BLaER1 treated with 17β-estradiol and CSF1 and Interleukin-3, amounts not matched to agents 10 nM and 100 nM (cell line): ENCODE data around the gene MALSU1.

Experiments used
- H3K27ac ChIP-seq, 11 experiments: shearing (Covaris generic); formaldehyde crosslinking; 2 replicates each; pipeline ENCODE4 v1.8.1; 2022
- H3K27me3 ChIP-seq, 11 experiments: shearing (Covaris generic); formaldehyde crosslinking; 2 replicates each; pipeline ENCODE4 v1.8.1; 2022
- H3K36me3 ChIP-seq, 11 experiments: shearing (Covaris generic); formaldehyde crosslinking; 2 replicates each; pipeline ENCODE4 v1.8.1; 2022
- H3K4me1 ChIP-seq, 10 experiments: shearing (Covaris generic); formaldehyde crosslinking; 2 replicates each; pipeline ENCODE4 v1.8.1; 2022
- H3K4me2 ChIP-seq, 11 experiments: shearing (Covaris generic); formaldehyde crosslinking; 2 replicates each; pipeline ENCODE4 v1.8.1; 2022
- H3K4me3 ChIP-seq, 10 experiments: shearing (Covaris generic); formaldehyde crosslinking; 2 replicates each; pipeline ENCODE4 v1.8.1; 2022
- H3K9ac ChIP-seq, 11 experiments: shearing (Covaris generic); formaldehyde crosslinking; 2 replicates each; pipeline ENCODE4 v1.8.1; 2022
- H3K9me3 ChIP-seq, 11 experiments: shearing (Covaris generic); formaldehyde crosslinking; replicated peaks in 1 of 11; 2 replicates each; pipeline ENCODE4 v1.8.1; 2022
- H4K20me1 ChIP-seq, 11 experiments: shearing (Covaris generic); formaldehyde crosslinking; 2 replicates each; pipeline ENCODE4 v1.8.1; 2022
- Cebpa-rat ChIP-seq, 11 experiments: shearing (Covaris generic); IDR thresholded peaks; 2 replicates each; pipeline ENCODE4 v1.8.1; 2022

MALSU1 gene

DNA sequence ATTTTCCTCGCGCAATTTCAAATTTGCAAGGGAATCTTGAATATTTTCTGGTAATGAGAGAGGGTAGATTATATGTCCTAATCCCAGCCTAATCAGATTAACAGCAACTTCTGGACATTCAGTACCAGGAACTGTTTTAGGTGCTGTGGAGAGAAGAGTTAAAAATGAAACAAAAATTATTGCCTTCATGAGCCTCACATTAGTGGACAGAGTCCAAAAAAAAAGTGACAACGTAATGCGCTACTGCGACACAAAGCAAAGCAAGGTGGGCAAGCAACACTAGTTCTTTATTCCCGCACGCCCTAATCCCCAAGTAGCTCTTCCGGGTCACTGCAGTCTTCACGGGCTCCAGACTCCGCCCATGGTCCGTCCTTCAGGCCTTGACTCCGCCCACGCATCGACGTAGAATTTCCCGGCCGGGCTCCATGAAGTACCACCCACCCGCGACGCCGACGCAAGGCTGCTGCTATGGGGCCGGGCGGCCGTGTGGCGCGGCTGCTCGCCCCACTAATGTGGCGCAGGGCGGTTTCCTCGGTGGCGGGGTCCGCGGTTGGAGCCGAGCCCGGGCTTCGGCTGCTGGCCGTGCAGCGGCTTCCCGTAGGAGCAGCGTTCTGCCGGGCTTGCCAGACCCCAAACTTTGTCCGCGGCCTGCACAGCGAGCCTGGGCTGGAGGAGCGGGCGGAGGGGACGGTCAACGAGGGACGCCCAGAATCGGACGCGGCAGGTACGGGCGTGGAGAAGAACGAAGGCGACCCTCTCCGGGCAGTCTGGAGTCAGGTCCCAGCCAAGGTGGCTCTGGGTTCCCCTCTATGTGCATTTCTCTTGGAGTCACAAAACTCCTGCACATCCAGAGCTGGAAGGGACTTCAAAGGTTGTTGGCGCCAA, at the start of gene MALSU1:
Gene MALSU1, plus strand, starts transcription at position 455 of the 885 bp plus-strand sequence. Its CDS starts 14 bp downstream, at position 469.
- H4K20me1 ChIP-seq: peaks cover 0 to 19% (median 5%) of the 10 kb centered on the region in 11 experiments; a peak in 6 of 22 replicates
- peak within 1 kb of the TSS; percentile 72 to 89 (median 82) for H3K27ac ChIP-seq
- peaks cover 14 to 30% (median 23%) of the 10 kb centered on the region in 10 experiments for H3K4me1 ChIP-seq
- 0 out of 22 replicates have a peak, but pooled peaks cover 0 to 3% (median 0%) of the 10 kb centered on the region in 11 experiments for H3K9me3 ChIP-seq
- H3K36me3 ChIP-seq: peaks cover 24 to 39% (median 33%) of the 10 kb centered on the region in 11 experiments
- peak within 1 kb of the TSS; percentile 80 to 99 (median 91) for H3K4me3 ChIP-seq
- H3K9ac ChIP-seq: peak within 1 kb of the TSS; percentile 82 to 94 (median 88)
- H3K27me3 ChIP-seq: no peaks in the 10 kb centered on the region
- H3K4me2 ChIP-seq: peak within 1 kb of the TSS; percentile 82 to 95 (median 89)
- no peak for TF ChIP-seq Cebpa-rat (IDR thresholded peaks at IDR 0.05)

DNA sequence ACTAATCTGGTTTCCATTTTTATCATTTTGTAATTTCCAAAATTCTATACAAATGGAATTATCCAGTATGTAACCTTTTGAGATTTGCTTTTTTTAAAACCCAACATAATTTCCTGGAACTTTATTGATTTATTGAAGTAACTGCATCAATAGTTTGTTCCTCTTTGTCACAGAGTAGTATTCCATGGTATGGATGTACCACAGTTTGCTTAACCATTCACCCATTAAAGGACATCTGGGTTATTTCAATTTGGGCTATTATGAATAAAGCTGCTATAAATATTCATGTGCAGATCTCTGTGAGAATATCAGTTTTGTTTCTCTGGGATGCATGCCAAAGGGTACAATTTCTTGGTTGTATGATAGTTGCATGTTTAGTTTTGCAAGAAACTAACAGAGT, 49.7 kb upstream of the MALSU1 start:
- peaks cover 19 to 38% (median 28%) of the 10 kb centered on the region in 11 experiments for H3K9me3 ChIP-seq
- H3K36me3 ChIP-seq: peaks cover 0 to 6% (median 0%) of the 10 kb centered on the region in 11 experiments; a peak in 2 of 22 replicates
- peaks cover 0 to 30% (median 8%) of the 10 kb centered on the region in 10 experiments; a peak in 12 of 20 replicates for H3K4me1 ChIP-seq
- H3K4me3 ChIP-seq: peak overlapping the region in 1 of 10 experiments; percentile 20; a peak in 1 of 20 replicates
- peaks cover 0 to 24% (median 19%) of the 10 kb centered on the region in 11 experiments; a peak in 17 of 22 replicates for H3K27me3 ChIP-seq
- no peak overlapping the region for H3K9ac ChIP-seq
- TF ChIP-seq Cebpa-rat (IDR thresholded peaks at IDR 0.05): no peak
- no peak overlapping the region for H3K27ac ChIP-seq
- H4K20me1 ChIP-seq: peaks cover 0 to 6% (median 0%) of the 10 kb centered on the region in 11 experiments; a peak in 1 of 22 replicates
- H3K4me2 ChIP-seq: no peak overlapping the region

DNA sequence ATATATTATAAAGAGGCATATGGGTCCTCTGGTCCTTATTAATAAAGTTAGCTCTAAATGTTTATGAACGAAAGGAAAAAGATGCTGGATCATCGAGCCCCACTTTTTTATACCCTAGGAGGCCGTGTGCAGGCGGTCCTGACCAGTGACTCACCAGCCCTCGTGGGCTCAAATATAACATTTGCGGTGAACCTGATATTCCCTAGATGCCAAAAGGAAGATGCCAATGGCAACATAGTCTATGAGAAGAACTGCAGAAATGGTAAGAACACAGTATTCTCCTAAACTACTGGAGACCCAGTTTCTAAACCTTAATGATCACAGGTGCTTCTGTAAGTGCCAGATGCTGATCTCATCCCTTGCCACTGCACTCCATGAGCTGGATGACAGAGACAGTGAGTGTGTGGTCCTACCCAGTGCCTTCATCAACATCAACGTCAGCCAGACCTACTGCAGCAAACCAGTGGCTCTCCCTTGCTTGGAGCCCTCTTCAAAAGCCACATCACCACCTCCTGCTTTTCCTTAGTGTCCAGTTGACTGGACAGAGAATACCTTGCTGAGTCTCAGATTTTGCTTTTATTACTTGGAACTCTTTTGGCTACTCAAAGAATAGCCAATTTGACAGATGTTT, 45.0 kb upstream of the MALSU1 start:
- H3K4me2 ChIP-seq: no peak overlapping the region
- no peaks in the 10 kb centered on the region for H3K4me1 ChIP-seq
- peaks cover 19 to 32% (median 22%) of the 10 kb centered on the region in 11 experiments for H3K9me3 ChIP-seq
- H4K20me1 ChIP-seq: peaks cover 0 to 8% (median 0%) of the 10 kb centered on the region in 11 experiments; a peak in 1 of 22 replicates
- no peaks in the 10 kb centered on the region for H3K27me3 ChIP-seq
- H3K9ac ChIP-seq: no peak overlapping the region
- no peak overlapping the region for H3K4me3 ChIP-seq
- TF ChIP-seq Cebpa-rat (IDR thresholded peaks at IDR 0.05): no peak
- no peak overlapping the region for H3K27ac ChIP-seq
- peaks cover 0 to 8% (median 0%) of the 10 kb centered on the region in 11 experiments; a peak in 2 of 22 replicates for H3K36me3 ChIP-seq

DNA sequence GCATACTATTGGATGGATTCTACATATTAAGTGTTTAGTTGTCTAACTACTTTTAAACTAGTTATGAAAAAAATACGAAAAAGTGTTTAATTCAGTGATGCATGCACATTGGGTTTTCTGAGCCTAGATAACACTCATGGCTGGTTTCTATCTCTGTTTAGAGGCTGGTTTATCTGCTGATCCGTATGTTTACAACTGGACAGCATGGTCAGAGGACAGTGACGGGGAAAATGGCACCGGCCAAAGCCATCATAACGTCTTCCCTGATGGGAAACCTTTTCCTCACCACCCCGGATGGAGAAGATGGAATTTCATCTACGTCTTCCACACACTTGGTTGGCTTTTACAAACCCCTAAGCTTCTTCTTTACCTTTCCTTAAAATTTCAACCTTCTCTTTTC, 42.4 kb upstream of the MALSU1 start:
- H3K4me1 ChIP-seq: no peaks in the 10 kb centered on the region
- no peaks in the 10 kb centered on the region for H3K27me3 ChIP-seq
- no peak overlapping the region for H3K4me2 ChIP-seq
- no peak overlapping the region for H3K27ac ChIP-seq
- H3K9ac ChIP-seq: no peak overlapping the region
- H4K20me1 ChIP-seq: peaks cover 0 to 14% (median 0%) of the 10 kb centered on the region in 11 experiments; a peak in 1 of 22 replicates
- H3K4me3 ChIP-seq: no peak overlapping the region
- no peak for TF ChIP-seq Cebpa-rat (IDR thresholded peaks at IDR 0.05)
- peaks cover 0 to 8% (median 0%) of the 10 kb centered on the region in 11 experiments; a peak in 2 of 22 replicates for H3K36me3 ChIP-seq
- H3K9me3 ChIP-seq: peaks cover 2 to 15% (median 8%) of the 10 kb centered on the region in 11 experiments; a peak in 19 of 22 replicates

DNA sequence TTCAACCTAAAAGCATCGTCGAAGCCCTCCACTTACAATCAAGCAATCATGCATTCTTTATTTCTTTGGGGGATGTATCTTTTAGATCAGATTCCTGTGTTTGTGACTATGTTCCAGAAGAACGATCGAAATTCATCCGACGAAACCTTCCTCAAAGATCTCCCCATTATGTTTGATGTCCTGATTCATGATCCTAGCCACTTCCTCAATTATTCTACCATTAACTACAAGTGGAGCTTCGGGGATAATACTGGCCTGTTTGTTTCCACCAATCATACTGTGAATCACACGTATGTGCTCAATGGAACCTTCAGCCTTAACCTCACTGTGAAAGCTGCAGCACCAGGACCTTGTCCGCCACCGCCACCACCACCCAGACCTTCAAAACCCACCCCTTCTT, 38.8 kb upstream of the MALSU1 start:
- peaks cover 0 to 2% (median 0%) of the 10 kb centered on the region in 11 experiments; a peak in 2 of 22 replicates for H3K9me3 ChIP-seq
- peaks cover 0 to 6% (median 0%) of the 10 kb centered on the region in 11 experiments; a peak in 1 of 22 replicates for H4K20me1 ChIP-seq
- H3K9ac ChIP-seq: no peak overlapping the region
- H3K27ac ChIP-seq: no peak overlapping the region
- TF ChIP-seq Cebpa-rat (IDR thresholded peaks at IDR 0.05): no peak
- no peak overlapping the region for H3K4me3 ChIP-seq
- peaks cover 0 to 10% (median 6%) of the 10 kb centered on the region in 10 experiments; a peak in 11 of 20 replicates for H3K4me1 ChIP-seq
- no peak overlapping the region for H3K4me2 ChIP-seq
- no peaks in the 10 kb centered on the region for H3K27me3 ChIP-seq
- no peaks in the 10 kb centered on the region for H3K36me3 ChIP-seq

- no peak for TF ChIP-seq Cebpa-rat (IDR thresholded peaks at IDR 0.05)
- H3K27me3 ChIP-seq: no peaks in the 10 kb centered on the region
- H4K20me1 ChIP-seq: peaks cover 0 to 6% (median 0%) of the 10 kb centered on the region in 11 experiments; a peak in 1 of 22 replicates
- H3K9ac ChIP-seq: no peak overlapping the region
- H3K27ac ChIP-seq: no peak overlapping the region
- H3K4me2 ChIP-seq: no peak overlapping the region
- H3K9me3 ChIP-seq: no peaks in the 10 kb centered on the region
- H3K36me3 ChIP-seq: peaks cover 0 to 6% (median 0%) of the 10 kb centered on the region in 11 experiments; a peak in 1 of 22 replicates
- H3K4me1 ChIP-seq: peaks cover 0 to 11% (median 6%) of the 10 kb centered on the region in 10 experiments; a peak in 11 of 20 replicates
- no peak overlapping the region for H3K4me3 ChIP-seq
Measured at GRCh38 chr7:23261843-23262452, 37.2 kb upstream of the MALSU1 start.

- peak overlapping the region in 7 of 11 experiments; percentile 8 to 64 (median 45); a peak in 10 of 22 replicates for H3K4me2 ChIP-seq
- H4K20me1 ChIP-seq: peaks cover 0 to 11% (median 0%) of the 10 kb centered on the region in 11 experiments; a peak in 1 of 22 replicates
- H3K4me3 ChIP-seq: no peak overlapping the region
- H3K4me1 ChIP-seq: peaks cover 0 to 12% (median 6%) of the 10 kb centered on the region in 10 experiments; a peak in 11 of 20 replicates
- H3K9ac ChIP-seq: no peak overlapping the region
- H3K27ac ChIP-seq: no peak overlapping the region
- no peaks in the 10 kb centered on the region for H3K9me3 ChIP-seq
- peaks cover 0 to 6% (median 0%) of the 10 kb centered on the region in 11 experiments; a peak in 1 of 22 replicates for H3K36me3 ChIP-seq
- H3K27me3 ChIP-seq: no peaks in the 10 kb centered on the region
- no peak for TF ChIP-seq Cebpa-rat (IDR thresholded peaks at IDR 0.05)
Measured at GRCh38 chr7:23264916-23265458, 34.2 kb upstream of the MALSU1 start.

GRCh38 chr7:23266918-23267317, 32.2 kb upstream of the MALSU1 start:
- no peak for TF ChIP-seq Cebpa-rat (IDR thresholded peaks at IDR 0.05)
- Histone ChIP-seq H3K27me3 (no peaks in the 10 kb centered on the region), H3K9ac (no peak overlapping the region), H3K9me3 (no peaks in the 10 kb centered on the region), H3K36me3 (peaks cover 0 to 6% (median 0%) of the 10 kb centered on the region in 11 experiments; a peak in 1 of 22 replicates), H3K4me2 (no peak overlapping the region), H3K4me3 (no peak overlapping the region), H3K4me1 (peaks cover 0 to 15% (median 6%) of the 10 kb centered on the region in 10 experiments; a peak in 11 of 20 replicates), H3K27ac (no peak overlapping the region), H4K20me1 (peaks cover 0 to 6% (median 0%) of the 10 kb centered on the region in 11 experiments; a peak in 1 of 22 replicates)
